ENCODE measurements around the gene AFF1.

Gene AFF1

GRCh38 chr4:87042221-87042620, 107.4 kb downstream of the AFF1 start:
- DNase-seq, result no peak

- DNase-seq, result no peak
These were observed 108.4 kb downstream of the AFF1 start for GRCh38 chr4:87042986-87043820.

- DNase-seq, result no peak
These were observed 109.9 kb downstream of the AFF1 start for GRCh38 chr4:87044511-87045233.

GRCh38 chr4:87045234-87045558, 110.4 kb downstream of the AFF1 start:
- DNase-seq, result no peak

- no peak for DNase-seq
These were observed 110.8 kb downstream of the AFF1 start for GRCh38 chr4:87045659-87046058.

GRCh38 chr4:87046121-87046551, 111.3 kb downstream of the AFF1 start:
- no peak for DNase-seq

- no peak for DNase-seq
These were observed 112.5 kb downstream of the AFF1 start for GRCh38 chr4:87047281-87047798.

- no peak for DNase-seq
These were observed 114.7 kb downstream of the AFF1 start for GRCh38 chr4:87049508-87049907.

GRCh38 chr4:87050596-87050995, 115.8 kb downstream of the AFF1 start:
- DNase-seq, result no peak

GRCh38 chr4:87051121-87051713, 116.4 kb downstream of the AFF1 start:
- no peak for DNase-seq

GRCh38 chr4:87052615-87053014, 117.8 kb downstream of the AFF1 start:
- DNase-seq, result no peak

- no peak for DNase-seq
These were observed 118.4 kb downstream of the AFF1 start for GRCh38 chr4:87053176-87053658.

- no peak for DNase-seq
These were observed 119.3 kb downstream of the AFF1 start for GRCh38 chr4:87053802-87054767.

GRCh38 chr4:87054900-87055299, 120.1 kb downstream of the AFF1 start:
- no peak for DNase-seq

- no peak for DNase-seq
These were observed 120.5 kb downstream of the AFF1 start for GRCh38 chr4:87055311-87055710.

- no peak for DNase-seq
These were observed 122.1 kb downstream of the AFF1 start for GRCh38 chr4:87056881-87057280.

- DNase-seq, result no peak
These were observed 123.1 kb downstream of the AFF1 start for GRCh38 chr4:87057835-87058355.

GRCh38 chr4:87058356-87059073, 123.7 kb downstream of the AFF1 start:
- DNase-seq, result peak; percentile 61

- no peak for DNase-seq
These were observed 126.1 kb downstream of the AFF1 start for GRCh38 chr4:87060957-87061356.

- no peak for DNase-seq
These were observed 130.2 kb downstream of the AFF1 start for GRCh38 chr4:87065021-87065420.

- DNase-seq, result no peak
These were observed 131.8 kb downstream of the AFF1 start for GRCh38 chr4:87066403-87067123.

All from activated CD8-positive, alpha-beta memory T cell treated with anti-CD3 and anti-CD28 coated beads, Interleukin-2, amount 50 U/mL, for 48 hours (primary cell).